IgD-negative memory B cell (primary cell): ENCODE data around the gene IL1A. TPM values are rescaled to one million over a fixed set of nuclear protein-coding genes. Genes with fewer than 3 reads are reported as not detected.

Experiments
- H3K27ac Mint-ChIP-seq, 3 donors: one replicate each; pipeline ENCODE4 v1.8.0; 2020 to 2022; ENCODE audit warnings: mild to moderate bottlenecking in 3 of 3, mixed read lengths in 3 of 3, moderate library complexity in 1 of 3
- H3K27me3 Mint-ChIP-seq: one replicate; pipeline ENCODE4 v1.8.0; 2021; ENCODE audit warnings: mixed read lengths
- H3K36me3 Mint-ChIP-seq: one replicate; pipeline ENCODE4 v1.8.0; 2020; ENCODE audit warnings: mild to moderate bottlenecking, mixed read lengths
- H3K4me1 Mint-ChIP-seq, 3 donors: one replicate each; pipeline ENCODE4 v1.8.0; 2020 to 2022; ENCODE audit warnings: mixed read lengths in 3 of 3, mild to moderate bottlenecking in 1 of 3
- H3K4me3 Mint-ChIP-seq, 4 donors: one replicate each; pipeline ENCODE4 v1.8.0; 2020 to 2022; ENCODE audit warnings: mild to moderate bottlenecking in 4 of 4, mixed read lengths in 4 of 4, moderate library complexity in 3 of 4
- H3K9me3 Mint-ChIP-seq, 3 donors: one replicate each; pipeline ENCODE4 v1.8.0; 2020 to 2021; ENCODE audit warnings: mixed read lengths in 3 of 3, mild to moderate bottlenecking in 1 of 3
- polyA plus RNA-seq: library from polyadenylated mRNA; unstranded; fragments of 300-500 nt; fragmentation: Illumina TruSeq; gene quantifications from one replicate; pipeline ENCODE4 v1.2.3, GENCODE V29; 2021

Gene IL1A
- polyA plus RNA-seq, 1 donor from 2014 or later = not detected

DNA sequence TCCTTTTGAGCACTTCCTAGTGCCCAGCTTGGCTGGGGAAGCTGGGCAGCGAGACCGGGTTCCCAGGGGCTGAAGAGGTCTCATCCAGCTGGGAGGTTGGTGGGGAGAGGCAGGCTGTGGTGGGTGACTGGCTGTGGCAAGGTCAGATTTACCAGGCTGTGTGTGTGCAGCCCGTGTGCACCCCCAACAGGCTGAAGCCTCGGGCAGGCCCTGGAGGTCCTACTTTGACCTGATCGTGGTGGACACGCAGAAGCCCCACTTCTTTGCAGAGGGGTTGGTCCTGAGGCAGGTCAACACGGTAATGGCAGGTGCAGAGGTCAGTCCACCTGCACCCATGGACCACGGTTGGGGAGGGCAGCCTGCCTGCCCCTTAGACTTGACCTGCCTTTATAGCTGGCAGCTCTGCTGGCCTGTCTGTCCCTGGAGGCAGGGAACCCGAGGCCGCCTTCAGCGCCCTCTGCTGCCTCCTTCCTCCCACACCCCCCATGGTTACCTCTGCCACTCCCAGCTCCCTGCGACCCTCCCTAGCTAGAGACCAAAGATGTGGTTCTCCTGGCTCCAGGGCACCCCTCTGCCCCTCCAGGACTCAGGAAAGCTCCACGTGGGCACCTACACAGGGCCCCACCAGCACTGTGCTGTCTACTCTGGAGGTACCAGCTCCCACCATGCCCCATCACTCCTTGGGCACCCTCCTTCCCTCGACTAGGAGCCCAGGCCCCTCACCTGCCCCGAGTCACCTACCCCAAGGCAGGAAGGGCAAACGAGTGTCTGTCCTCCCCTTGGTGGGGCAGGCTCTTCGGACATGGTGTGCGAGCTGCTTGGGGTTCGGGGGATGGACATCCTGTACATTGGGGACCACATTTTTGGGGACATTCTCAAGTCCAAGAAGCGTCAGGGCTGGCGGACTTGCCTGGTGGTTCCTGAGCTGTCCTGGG is 59.4 kb downstream of the IL1A start:
- H3K4me3 Mint-ChIP-seq = no peak overlapping the region
- peak overlapping the region in 1 of 3 donors; percentile 76 for H3K27ac Mint-ChIP-seq
- H3K36me3 Mint-ChIP-seq = no peaks in the 10 kb centered on the region
- peaks cover 1 to 13% (median 6%) of the 10 kb centered on the region in 3 donors for H3K4me1 Mint-ChIP-seq
- no peaks in the 10 kb centered on the region for H3K9me3 Mint-ChIP-seq
- H3K27me3 Mint-ChIP-seq = peaks cover 2% of the 10 kb centered on the region

DNA sequence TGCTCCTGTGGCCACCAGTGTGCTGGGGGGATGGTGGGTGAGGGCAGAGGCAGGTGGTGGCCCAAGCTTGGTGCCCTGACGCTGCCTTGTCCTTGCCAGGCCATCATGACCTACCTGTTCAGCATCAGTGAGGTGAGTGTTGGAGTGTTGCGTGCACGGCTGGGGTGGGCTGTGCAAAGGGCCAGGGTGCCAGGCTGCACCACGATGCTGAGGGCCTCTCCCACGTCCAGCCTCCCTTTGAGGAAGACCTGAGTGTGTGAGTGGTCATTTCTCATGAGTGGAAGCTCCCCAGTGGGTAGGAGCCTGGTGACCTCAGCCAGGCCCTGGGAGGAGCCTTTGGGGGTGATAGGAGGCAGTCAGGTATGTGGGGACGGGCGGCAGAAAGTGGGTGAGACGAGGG is 60.3 kb downstream of the IL1A start:
- H3K27ac Mint-ChIP-seq = no peak overlapping the region
- no peaks in the 10 kb centered on the region for H3K36me3 Mint-ChIP-seq
- H3K4me1 Mint-ChIP-seq = peaks cover 1 to 13% (median 6%) of the 10 kb centered on the region in 3 donors
- H3K27me3 Mint-ChIP-seq = peaks cover 2% of the 10 kb centered on the region
- no peaks in the 10 kb centered on the region for H3K9me3 Mint-ChIP-seq
- H3K4me3 Mint-ChIP-seq = no peak overlapping the region

Other genes with a start within 250 kb of the IL1A start
- 18.5 TPM for gene POLR1B, start 242.0 kb downstream of the IL1A start, polyA plus RNA-seq
- 39.7 TPM for gene CHCHD5, start 199.9 kb downstream of the IL1A start, polyA plus RNA-seq
- gene SLC20A1, start 138.6 kb downstream of the IL1A start, polyA plus RNA-seq = 19.3 TPM
- not detected for gene NT5DC4, start 63.5 kb downstream of the IL1A start, polyA plus RNA-seq
- not detected for gene CKAP2L, start 19.9 kb downstream of the IL1A start, polyA plus RNA-seq
- gene IL1B, start 52.3 kb upstream of the IL1A start, polyA plus RNA-seq = not detected
- gene IL37, start 126.7 kb upstream of the IL1A start, polyA plus RNA-seq = not detected
- gene IL36G, start 193.5 kb upstream of the IL1A start, polyA plus RNA-seq = not detected
- not detected for gene IL36A, start 221.0 kb upstream of the IL1A start, polyA plus RNA-seq